HG02642 (cell line): Measurements from ENCODE around the gene HSDL1.

Experiments
- ATAC-seq: cut with Tn5 transposase; IDR thresholded peaks from one replicate; pipeline ENCODE4 v1.9.1; 2021; ENCODE audit warnings: mild to moderate bottlenecking; ENCODE audit not compliant: unreplicated experiment, poor library complexity

The HSDL1 gene

GRCh38 chr16:84144859-84145639, at the start of gene HSDL1, which contains the start of gene DNAAF1:
Gene HSDL1 (minus strand): TSS chr16:84145177. CDS start chr16:84131321, 13,856 bp downstream.
Gene DNAAF1 (plus strand): TSS chr16:84145308. CDS start chr16:84145441, 133 bp downstream.
- peak; percentile 85 for ATAC-seq

DNA sequence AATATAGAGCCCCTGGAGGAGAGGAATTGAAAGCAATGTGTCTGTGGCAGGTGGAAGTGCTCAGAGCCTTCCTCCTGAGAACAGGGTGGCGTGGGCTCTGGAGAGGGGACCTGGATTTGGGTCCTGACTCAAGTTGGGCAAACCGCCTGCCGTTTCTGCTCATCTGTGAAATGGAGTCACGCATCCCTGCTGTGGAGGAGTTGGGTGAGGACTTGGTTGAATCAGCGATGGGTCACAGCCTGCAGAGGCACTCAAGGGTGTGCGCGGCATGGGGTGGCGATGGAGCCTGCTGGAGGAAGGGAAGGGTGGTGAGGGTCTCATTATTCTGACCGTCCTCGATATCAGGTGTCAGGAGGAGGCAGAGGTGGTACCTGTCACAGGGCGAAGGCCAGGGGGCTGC, 49.0 kb upstream of the HSDL1 start:
- ATAC-seq, result no peak

DNA sequence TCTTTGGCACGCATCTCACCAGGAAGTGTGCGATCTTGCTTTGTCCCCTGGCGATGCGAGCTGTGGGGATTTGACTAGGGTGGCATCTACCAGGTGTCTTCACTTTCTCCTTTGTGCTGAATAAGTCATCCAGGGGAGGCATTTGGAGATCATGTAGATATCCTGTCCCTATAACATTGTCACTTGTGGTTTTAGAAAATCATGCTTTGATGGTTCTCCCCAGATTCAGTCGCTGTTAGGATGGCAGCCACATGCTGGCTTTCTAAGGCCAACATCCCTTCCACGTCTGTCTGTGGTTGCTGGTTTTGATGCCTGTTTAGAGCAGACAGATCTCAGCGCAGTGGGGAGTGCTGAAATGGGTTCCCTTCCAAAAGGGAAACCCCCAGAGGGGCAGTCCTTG, 48.5 kb upstream of the HSDL1 start:
- ATAC-seq, result no peak

DNA sequence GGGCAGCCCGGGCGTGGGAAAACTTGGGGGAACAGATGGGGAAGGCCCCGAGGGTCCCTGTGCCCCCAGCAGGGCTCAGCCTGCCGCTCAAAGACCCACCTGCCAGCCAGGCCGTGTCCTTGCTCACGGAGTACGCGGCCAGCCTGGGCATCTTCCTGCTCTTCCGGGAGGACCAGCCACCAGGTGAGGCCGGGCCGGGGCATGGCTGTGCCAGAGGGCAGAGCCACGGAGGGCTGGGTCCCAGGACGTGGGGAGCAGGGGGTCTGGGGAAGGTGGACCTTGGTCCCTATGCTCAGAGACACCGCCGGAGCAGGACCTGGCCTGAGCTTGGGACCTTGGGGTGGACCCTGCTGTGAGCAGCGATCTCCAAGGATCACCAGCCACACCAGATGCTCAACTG, 46.5 kb upstream of the HSDL1 start:
- ATAC-seq, result no peak

- no peak for ATAC-seq
Observed at GRCh38 chr16:84190731-84191388, 45.9 kb upstream of the HSDL1 start, which contains the start of gene ADAD2. Gene ADAD2 (plus strand): TSS chr16:84191157. CDS start chr16:84191231, 74 bp downstream.

DNA sequence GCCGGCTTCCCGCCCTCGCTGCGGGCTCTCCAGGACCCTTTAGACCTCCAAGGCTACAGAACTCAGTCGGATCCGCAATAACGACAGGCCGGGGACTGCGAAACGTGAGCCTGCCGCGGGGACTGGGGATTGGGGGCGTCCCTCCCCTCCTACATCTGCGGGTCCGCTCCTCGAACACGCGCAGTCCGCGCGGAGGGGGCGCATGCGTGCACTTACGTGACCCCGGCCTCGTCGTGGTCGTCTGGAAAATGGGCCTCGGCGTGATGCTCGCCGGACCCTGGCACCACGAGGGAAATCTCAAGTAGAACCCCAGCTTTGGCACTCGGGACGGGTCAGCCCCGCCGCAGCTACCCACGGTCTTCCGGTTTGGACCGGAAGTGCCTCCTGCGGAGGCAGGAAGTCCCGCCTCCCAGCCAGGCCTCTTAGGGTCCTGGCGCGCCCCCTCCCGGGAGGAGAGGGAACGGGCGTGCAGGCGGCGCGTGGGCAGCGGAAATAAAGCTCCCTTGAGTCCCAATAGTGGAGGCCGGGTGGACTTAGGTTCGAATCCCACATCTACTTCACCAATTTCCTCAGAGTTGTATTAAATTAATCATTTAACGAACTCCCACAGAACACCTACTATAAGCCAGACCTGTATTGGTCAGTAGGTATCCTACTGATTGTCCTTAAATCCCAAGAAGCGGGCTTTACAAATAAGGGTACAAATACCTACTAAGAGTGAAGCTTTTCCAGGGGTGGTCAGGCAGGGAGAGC, 41.9 kb upstream of the HSDL1 start, which contains the start of gene TAF1C:
TAF1C (minus strand) TSS at position 373 of the 753 bp plus-strand sequence. CDS start 2,069 bp downstream, outside the sequence.
- ATAC-seq, result peak; percentile 94

GRCh38 chr16:84184775-84185174, 39.8 kb upstream of the HSDL1 start:
- no peak for ATAC-seq

- ATAC-seq, result no peak
Observed at GRCh38 chr16:84183911-84184591, 39.1 kb upstream of the HSDL1 start.

GRCh38 chr16:84183572-84183875, 38.5 kb upstream of the HSDL1 start:
- ATAC-seq, result no peak

DNA sequence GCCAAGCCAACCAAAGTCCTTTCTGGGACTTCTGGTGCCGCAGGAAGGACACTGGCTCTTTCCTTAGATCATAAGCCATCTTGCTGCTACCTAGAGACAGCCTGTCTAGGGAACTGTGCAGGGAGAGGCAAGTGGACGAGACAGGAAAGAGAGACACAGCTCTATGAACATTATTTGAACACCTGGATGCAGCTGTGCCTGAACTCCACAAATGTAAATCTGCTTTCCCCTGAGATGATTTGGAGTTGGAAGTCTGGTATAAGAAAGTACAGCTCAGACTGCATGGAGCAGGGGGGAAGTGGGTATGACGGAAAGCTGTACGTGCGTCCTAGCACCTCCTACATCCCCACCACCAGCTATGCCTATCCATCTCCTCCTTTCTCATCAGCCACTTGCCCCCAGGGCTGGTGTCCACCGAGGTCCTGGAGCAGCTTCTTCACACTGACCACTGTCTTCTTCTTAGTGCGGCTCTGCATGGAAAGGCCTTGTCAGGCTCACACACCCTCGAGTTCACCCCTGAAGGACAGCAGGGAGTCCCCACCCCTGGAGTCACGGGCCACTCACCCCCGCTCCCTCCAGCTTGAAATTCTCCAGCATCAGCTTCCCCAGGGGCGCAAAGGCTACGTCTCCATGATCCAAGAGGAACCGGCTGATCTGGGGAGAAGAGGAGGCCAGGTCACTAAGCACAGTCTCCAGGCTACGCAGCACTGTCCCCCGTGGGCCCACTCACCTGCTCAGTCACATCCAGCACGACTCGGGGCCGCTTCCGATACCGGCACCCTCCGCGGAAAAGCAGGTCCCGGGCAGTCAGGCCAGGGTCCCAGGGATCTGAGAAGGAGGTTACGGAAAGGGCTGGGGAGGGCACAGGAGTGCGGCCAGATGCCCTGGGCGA, 37.9 kb upstream of the HSDL1 start:
- ATAC-seq, result no peak

GRCh38 chr16:84182104-84182503, 37.1 kb upstream of the HSDL1 start:
- ATAC-seq, result no peak

DNA sequence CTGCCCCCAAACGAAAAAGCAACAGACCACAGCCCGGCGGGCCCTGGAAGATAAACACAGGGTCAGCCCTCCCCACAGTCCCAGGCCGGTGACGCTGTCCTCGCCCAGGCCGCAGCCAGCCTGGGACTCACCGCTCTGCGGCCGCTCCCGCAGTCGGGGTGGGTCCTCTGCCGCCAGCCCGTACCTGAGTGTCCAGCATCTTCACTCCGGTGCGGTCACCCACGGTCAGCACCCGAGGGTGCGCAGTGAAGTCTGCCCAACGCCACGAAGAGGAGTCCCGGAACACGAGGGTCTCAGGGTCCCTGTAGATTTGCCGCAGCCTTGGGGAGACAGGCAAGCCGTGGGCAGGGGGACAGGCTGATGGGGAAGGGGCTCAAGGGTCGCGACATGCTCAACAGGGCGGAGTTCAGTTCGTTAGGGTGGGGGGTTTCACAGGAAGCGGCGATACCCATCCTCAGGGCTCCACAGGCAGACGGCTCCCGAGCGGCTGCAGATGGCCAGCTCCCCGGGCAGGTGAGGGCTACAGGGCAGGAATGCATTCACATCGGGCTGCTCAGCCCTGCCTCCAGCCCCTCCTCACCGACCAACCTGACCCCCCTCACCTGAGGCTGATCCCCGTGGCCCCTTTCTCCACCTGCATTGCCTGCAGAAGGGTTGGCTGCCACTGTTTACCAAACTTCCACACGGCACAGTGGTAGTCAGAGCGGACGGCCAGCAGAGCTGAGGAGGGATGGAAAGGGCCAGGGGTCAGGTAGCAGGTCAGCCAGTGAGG, 36.4 kb upstream of the HSDL1 start:
- ATAC-seq, result no peak

DNA sequence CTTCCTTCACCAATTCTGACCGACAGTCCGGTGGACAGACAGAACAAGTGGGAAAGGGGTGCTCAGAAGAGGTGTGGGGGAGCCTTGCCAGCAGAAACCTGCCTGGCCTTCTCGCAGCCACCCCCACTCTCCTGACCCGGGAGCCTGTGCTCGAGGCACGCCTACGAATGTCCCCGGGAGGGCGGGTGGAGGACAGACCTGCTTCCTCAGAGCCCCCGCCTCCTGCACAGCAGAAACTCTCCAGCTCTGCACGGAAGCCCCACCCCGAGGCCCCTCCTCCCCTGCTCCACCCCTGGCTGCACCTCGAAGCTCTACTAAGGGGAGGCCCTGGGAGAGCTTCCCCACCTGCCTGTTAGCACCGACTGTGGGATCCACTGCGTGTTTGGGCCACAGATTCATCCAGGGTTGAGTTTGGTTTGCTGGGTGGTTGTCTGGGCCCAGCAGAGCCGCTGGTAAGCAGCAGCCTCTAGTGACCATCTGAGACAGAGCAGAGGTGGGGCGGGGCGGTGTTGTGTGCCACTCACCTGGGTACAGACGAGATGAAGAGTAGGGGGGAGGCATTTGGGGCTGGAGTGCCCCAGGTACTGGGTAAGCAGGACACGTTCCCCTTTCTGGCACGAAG, 35.7 kb upstream of the HSDL1 start:
- ATAC-seq, result no peak

- ATAC-seq, result no peak
Observed at GRCh38 chr16:84179612-84180320, 34.8 kb upstream of the HSDL1 start.

- ATAC-seq, result no peak
Observed at GRCh38 chr16:84178892-84179611, 34.1 kb upstream of the HSDL1 start.

DNA sequence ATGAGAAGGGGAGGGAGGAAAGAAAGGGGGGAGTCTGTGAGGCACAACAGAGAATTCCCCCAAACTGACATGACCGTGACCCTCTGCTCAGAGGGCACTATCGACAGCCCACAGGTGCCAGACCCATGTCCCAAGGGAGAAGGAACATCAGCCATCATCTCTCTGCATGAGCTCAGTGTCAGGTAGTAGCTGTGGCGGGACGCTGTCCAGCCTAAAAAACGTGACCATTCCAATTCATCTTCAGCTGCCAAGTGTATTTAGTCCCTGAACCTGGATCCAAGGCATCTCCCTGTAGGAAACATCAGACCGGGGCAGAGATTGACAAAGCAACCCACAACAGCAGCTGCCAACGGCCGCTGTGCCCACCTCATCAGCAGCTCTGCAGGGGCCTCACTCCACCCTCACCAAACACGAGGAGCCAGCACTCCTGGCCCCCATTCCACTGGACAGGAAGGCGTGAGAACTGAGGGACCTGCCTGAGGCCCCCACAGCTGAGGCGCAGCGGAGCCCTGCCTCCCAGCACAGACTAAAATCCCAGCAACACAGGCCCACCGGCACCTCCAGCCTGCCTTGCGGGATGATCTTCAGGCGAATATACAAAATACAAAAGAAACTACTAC, 33.3 kb upstream of the HSDL1 start:
- no peak for ATAC-seq

DNA sequence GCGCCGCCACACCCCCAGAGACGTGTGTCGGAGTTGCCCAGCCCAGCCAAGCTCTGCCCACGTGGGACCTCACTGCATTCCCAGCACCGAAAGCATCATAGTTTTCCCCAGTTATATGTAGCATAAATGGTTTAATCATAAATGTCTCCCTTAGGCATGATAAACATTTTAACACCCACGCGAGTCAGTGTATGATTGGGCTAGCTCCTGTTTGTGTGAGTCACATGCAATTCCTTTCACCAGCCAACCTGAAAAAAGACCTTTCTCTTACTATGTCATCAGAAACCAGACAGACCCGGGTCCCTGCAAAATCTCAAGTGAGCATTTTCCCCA, 32.7 kb upstream of the HSDL1 start:
- ATAC-seq, result no peak
